KBM-7 (cell line): ENCODE measurements around the gene KCNIP3.
"Not testable (repeated sequence)": the region's sequence is repeated elsewhere in the genome, so short reads cannot be mapped to it uniquely, and the experiment has no call there.

ENCODE experiments used
- DNase-seq: peaks from one replicate; pipeline ENCODE4 v3.0.0-alpha.2; 2015
- in situ Hi-C: fragments of 300-500 bp; cut with MboI; formaldehyde crosslinking; loops from 2 replicates; pipeline ENCODE4 v1.14.3; 2020; ENCODE audit warnings: low sequenced_read_pairs, low pct_unique_long_range_greater_than_20kb, mixed read lengths

KCNIP3 gene

DNA sequence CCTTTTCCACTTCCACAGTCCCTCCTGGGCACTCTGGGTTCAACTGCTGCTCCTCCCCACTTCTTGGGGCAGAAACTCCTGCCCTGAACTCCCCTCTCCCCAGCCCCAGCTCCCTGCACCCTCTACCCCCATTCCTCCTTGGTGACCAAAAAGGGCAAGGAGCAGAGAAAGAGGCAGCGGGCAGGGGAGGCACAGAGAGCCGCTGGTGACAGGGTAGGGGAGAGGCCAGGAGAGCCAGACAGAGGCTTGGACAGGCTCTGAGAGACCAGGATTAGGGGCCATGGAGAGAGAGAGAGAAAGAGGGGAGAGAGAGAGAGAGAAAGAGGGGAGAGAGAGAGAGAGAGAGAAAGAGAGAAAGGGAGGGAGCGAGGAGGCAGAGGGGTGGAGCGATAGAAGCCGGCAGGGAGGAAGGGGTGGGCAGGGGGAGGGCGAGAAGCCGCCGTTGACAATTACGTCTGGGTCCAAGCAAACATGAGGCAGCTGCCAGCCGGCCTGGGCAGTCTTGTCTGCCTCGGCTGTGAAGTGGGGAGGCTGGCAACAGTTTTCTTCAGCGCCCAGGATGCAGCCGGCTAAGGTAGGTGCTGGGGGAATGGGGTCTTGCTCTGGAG is at the start of gene KCNIP3:
Gene KCNIP3, plus strand, starts transcription at position 468 of the 608 bp plus-strand sequence. Its CDS starts 92 bp downstream, at position 560.
- no peak for DNase-seq
- in situ Hi-C loops: no loop called here

DNA sequence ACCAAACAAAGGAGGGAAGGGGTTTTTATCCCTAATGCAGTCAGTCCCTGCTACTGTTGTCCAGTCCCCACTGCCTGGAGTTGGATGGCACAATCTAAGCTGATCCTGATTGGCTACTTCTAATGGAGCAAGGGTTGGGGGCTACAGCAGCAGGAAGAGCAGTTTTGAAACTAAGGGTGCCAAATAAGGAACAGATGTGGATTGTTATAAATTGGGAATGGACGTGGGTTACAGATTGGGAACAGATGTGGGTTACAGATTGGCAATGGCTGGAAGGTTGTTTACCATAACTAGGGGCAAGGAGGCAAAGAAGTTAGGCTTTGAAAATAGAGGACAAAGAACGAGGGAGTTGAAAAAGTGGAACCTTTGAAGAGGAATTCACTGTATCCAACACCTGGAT is 38.9 kb upstream of the KCNIP3 start:
- in situ Hi-C loops: no loop called here

DNA sequence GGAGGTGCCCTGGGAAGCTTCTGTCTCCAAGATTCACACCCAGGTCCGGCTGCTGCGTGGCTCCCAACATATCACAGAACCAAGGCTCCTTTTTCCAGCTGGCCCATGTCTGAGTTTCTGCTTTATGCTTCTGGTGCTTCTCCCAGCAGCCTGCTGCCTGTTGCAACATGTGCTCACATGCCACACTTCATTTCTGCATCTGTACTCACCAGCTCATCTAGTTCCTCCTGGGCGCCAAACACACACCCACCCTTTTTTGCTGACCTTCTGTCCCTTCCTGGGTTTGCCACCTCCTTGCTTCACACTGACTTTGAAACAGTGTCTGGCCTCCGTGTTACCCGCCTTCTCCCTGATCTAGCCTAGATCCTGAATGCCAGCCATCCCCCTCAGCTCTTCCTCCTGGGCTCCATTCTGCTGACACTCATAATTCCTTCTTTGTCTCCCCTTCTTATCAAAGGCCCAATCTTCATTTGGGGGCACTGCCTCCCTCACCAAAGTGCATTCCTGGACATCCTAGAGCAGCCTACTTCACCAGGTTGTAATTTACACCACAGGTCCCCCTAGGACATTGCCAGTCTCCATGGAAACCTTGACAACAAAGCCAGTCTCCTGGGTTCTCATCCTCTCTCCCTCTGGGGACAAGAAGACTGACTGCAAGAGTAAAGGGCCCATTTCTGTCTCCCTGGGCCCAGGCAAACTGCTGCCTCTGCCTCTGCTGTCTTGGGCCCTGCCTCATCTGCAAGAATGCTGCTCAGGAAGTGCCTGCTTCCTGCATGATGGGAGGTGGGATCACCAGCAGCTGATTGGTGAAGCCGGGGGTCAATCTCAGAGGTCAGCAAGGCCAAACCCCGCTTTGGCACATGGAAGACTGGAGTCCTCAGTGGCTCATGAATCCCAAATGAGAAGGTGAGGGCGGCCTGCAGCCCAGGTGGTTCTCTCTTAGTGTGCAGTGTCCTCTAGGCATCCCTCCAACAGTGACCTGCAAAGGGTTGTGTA is 36.8 kb upstream of the KCNIP3 start:
- in situ Hi-C loops: no loop called here
- DNase-seq: no peak

More for the DNA sequence above, 38.9 kb upstream of the KCNIP3 start:
- DNase-seq: no peak

DNA sequence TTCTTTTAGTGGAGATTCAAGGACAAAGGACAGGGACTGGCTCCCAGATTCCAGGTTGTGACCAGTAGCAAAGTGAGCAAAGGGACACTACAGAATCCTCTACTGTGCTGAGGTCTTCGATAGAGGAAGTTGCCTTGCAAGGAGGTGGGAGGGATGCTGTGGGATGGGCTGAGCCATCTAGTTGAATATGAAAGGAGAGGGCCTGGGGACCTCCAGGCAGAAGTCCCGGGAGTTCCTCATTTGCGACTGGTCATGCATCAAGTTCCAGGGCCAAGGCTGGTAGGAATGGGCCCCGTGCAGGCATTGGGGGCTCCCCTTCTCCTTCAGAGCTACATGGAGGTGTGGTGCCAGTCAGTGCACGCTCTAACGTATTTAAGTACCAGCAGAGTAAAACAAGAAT is 35.5 kb upstream of the KCNIP3 start:
- in situ Hi-C loops: no loop called here
- peak; percentile 32 for DNase-seq

DNA sequence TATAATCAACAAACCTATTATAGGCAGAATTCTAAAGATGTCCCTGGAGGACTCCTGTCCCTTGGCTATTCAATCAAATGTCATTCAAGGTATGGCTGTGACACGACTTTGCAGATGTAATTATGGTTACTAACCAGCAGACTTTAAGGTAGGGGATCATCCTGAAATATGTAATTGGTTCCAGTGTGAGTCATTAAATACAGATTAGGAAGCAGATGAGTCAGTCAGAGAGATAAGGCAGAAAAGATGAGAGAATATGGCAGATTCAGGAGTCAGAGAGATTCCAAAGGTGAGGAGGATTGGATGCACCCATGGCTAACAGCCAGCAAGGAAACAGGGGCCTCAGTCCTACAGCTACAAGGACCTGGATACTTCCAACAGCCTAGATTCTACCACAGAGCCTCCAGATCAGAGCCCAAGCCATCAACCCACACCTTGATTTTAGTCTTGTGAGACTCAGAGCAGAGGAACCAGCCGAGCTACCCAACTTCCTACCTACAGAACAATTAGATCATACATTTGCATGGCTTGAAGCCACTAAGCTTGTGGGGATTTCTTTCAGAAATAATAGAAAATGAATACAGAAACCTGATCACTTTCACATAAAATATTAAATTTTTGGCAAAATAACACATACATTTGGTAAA is 34.1 kb upstream of the KCNIP3 start:
- DNase-seq: no peak
- in situ Hi-C loops: no loop called here

DNA sequence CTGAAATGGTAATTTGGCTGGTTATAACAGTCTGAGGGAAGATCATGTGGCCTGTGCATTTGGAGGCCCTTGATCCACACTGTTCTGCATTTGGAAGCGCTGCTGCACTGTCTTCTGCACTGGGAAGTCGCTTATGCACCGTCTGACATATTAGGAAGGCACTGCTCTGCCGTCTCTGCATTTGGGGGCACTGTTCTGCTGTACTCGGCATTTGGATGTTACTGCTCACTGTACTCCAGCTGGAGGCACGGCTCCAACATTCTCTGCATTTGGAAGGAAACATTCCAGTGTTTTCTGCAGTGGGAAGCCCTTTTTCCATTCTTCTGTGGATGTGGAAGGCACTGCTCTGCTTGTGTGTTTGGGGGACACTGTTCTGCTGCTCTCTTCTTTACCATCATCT is 32.5 kb upstream of the KCNIP3 start:
- in situ Hi-C loops: no loop called here
- DNase-seq: no peak

DNA sequence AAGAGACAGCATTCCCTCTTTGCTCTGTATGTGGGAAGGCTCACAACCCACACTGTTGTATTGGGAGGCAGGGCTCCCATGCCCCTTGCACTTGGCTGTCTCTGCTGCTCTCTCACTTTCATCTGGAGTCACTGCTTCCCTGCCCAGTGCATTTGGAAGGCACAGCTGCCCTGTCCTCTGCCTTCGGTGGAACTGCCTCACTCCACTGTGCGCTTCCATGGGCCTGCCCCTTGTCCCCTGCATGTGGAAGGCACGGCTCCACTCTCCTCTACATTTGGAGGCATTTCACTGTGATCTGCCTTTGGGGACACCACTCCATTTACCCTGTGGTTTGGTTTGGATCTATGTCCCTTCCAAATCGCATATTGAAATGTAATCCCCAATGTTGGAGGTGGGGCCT is 32.0 kb upstream of the KCNIP3 start:
- DNase-seq: no peak
- in situ Hi-C loops: no loop called here

DNA sequence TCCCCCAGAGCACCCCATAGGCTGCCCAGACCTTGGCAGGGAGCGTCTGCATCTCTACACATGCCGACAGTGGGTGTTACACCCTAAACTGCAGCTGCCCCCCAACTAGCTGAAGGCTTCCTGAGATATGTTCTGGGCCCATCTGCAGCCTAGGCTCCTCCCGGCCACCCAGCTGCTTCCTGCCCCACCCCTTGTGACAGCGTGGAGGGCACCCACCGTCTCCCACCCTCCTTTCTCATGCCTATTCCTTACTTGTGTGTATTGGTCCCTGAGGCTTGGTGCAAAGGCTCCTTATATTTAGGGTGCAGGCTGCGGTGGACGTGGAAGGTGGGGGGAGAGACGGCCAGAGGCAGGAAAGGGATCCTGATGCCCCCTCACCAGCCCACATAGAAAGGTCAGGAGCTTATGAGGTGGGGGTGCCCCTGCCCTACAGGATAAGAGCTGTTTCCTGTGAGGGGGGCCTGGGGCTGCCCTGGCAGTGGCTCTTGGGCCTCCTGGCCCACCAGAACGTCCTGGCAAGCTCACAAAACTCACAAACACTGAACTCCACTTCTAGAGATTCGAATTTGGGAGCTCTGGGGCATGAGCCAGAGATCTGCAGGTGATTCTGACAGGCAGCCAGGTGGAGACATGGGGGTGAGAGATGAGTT is 30.2 kb upstream of the KCNIP3 start:
- DNase-seq: no peak
- in situ Hi-C loops: no loop called here

DNA sequence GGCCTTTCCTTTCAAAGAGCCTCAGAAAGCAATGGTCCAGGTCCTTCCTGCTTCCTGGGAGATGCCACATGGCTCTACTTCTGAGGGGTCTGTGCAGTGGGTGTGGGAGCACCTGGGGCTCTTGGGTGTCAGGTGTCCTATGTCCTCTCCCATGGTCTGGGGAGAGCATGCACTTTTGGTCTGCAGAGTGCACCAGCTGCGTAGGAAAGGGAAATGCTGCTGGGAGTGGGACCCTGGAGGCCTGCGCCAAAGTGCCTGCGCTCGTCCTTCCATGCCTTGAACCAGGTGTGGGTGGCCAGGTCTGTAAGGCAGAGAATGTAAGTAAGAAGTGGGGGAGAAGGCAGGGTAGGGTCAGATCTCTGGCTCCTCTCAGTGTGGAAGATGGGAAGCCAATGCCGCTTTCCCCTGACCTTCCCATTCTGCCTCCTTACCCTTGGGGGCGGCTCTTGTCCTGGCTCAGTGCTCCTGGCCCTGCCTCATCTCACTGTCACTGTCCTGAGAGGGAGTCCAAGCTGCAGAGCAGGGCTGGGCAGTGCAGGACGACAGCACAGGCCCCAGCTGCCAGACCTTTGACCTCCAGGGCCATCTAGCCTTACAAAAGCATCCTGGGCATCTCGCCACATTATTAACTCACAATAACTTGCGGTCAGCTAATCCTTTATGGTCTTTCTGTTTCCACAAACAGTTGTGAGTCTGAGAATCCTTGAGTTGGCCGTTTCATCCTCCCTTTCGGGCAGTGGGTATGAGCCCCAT is 29.5 kb upstream of the KCNIP3 start:
- no peak for DNase-seq
- in situ Hi-C loops: no loop called here

DNA sequence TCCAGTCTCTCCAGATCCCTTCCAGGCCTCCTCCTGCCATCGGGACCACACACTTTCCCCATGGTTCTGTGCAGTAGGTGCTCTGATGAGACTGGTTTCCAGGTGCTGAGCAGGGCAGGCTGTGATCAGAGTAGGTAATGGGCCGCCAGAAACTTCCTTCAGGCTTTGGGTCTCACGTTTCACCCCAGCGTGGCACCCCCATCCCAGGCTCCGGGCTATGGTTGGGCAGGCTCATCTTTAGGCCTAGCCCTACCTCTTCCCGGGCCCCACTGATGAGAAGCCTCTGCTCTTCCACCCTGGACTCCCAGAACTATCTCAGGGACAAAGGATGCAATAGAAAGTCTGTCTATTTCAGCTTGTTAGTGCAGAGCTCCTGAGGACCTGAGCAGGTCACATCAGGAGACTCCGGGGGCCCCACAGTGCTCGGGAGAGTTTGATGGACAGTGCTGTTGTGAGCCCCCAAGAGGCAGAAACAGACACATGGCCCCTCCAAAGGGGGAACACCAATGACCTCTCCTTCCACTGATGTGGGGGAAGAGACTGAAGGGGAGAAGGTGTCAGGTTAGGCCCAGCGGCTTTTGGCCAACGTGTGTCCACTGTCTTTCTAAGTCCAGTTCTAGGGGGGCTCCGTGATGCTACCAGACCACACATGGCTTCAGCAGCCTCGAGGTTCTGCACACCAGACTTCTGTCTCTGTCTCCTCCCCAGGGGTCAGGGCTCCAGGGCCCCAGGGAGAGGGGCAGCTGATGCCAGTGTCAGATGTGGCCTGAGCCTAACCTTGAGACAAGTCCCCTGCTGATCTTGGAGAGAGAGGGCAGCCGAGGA is 28.7 kb upstream of the KCNIP3 start:
- in situ Hi-C loops: no loop called here
- no peak for DNase-seq

DNA sequence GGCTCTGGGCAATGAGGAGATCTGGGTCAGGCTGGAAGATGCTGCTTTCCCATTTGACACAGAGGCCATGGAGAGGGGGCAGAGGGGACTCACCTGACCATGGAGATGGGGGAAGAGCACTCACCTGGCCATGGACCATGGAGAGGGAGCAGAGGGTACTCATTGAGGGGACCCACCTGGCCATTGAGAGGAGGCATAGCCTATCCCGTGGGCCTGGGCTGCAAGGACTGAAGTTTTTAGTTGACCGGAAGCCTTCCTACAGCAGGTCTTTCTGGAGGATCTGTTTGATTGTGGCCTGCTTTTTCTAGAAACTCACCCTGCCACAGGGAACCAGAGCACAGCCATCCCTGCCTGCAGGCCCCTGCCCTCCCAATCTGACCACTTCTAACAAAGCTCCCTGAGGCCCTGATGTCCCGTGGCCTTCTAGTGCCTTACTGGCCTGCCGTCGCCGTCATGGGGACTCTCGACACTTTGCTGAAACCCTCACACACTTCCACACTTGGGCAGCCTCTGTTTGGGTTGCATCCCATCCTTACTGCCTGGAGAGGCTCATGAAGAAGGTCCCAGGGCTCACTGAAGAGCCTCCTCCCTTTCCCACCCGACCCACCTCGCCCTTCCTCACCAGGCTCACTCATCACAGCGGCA is 28.0 kb upstream of the KCNIP3 start:
- in situ Hi-C loops: no loop called here
- DNase-seq: no peak

DNA sequence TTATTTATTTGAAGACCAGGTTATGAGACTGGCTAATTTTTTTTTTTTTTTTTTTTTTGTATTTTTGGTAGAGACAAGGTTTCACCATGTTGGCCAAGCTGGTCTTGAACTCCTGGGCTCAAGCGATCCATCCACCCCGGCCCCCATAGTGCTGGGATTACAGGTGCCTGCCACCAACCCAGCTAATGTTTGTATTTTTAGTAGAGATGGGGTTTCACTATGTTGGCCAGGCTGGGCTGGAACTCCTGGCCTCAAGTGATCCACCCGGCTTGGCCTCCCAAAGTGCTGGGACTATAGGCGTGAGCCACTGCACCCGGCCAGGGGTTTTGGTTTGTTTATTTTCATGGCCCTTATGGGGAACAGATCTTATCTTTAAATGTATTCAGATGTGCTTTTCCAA is 27.4 kb upstream of the KCNIP3 start:
- DNase-seq, in situ Hi-C loops: not testable (repeated sequence)

DNA sequence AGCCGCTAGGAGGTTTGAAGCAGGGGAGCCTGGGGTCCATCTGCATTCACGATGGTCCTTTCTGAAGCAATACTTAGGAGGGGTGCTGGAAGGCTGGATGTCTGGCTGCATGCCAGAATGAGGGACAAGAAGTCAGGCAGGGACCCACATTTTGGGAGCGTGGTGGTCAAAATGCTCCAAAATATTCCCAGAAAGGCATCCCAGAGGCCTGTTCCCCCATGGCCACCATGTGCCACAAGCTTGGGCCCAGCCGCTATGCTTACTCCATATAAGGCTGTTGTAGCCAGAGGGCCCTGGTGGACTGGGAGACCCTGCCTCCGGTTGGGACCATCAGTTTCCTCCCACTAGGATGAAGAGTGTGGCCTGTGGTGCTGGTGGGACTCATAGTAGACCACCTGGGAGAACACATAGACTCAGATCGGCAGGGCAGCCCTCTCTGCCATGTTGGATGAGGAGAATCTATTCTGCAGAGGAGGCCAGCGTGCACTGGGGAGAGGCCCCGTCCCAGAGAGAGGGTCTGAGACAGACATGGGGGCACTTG is 26.5 kb upstream of the KCNIP3 start:
- in situ Hi-C loops: no loop called here
- DNase-seq: no peak

DNA sequence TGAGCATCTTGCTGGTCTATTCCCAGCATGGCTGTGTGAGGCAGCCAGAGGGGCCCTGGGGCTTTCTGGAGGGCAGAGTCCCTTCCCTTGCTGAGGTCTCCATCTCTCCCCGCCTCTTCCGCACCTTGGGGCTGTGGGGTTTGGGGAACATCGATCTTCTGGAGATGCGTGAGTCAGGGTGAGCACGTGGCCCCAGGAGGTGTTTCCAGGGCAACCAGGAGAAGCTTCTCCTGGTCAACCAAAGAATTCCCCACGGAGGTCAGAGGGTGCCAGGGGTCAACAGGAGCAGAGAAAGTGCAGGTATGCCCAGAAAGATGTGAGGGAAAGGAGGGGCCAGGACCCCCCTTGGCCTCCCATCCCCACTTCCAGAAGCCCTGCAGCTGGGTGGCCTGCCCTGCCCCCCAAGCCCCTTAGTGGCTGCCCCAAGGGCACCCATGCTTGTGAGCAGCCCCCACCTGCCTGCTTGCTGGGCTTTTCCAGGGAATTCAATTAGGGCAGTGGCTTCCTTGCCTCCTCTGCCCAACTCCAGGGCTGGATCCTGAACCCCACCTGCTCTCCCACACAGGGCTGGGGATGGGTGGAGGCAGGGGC is 25.7 kb upstream of the KCNIP3 start:
- no peak for DNase-seq
- in situ Hi-C loops: no loop called here

DNA sequence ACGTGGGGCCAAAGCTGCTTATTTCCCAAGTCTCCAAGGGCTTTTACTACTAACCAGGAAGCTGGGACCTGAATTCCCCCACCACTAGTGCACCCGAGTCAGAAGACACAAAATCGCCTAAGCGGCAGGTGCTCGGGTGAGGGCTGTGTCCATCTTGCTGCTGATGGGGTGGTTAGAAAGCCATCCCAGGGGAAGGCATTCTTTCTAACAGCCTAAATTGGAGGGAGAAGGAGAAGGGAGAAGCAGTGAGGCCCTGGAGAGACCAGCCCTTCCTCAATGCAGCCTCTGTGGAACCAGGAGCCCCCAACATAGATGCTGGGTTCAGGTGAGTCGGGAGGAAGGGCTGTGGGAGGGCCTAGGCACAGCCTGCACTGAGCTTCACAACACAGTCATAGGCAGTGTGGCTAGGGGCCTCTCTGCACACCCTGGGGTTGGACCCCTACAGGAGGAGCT is 24.8 kb upstream of the KCNIP3 start:
- no peak for DNase-seq
- in situ Hi-C loops: no loop called here

DNA sequence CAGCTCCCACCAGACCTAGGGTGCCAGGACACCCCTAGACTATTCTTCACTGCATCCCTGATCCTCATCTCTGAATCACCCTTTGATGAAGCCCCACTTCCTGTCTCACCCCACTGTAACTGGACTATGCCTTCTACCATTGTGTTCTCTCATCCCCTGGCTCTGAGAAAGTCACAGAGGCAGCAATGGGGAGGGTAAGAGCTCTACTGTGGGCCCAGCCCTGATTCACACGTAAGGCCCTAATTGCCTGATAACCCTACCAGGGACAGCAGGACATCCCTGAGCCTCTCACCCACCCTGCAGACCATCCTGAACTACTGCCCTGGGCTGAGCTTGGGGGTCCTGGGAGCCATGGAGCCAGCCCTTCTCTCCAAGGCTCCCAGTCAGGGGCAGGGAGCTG is 24.4 kb upstream of the KCNIP3 start:
- in situ Hi-C loops: no loop called here
- no peak for DNase-seq
